ENCODE results near the gene METTL26.

The METTL26 gene

GRCh38 chr16:658679-659571 is 22.8 kb upstream of the METTL26 start:
- no peak for DNase-seq (ENCODE audit: low read depth in 3 of 3)

GRCh38 chr16:657487-657886 is 21.4 kb upstream of the METTL26 start:
- DNase-seq (ENCODE audit: low read depth in 3 of 3), result no peak

- DNase-seq (ENCODE audit: low read depth in 3 of 3), result no peak
Measured at GRCh38 chr16:654034-654433, 17.9 kb upstream of the METTL26 start.

GRCh38 chr16:652454-653305 is 16.6 kb upstream of the METTL26 start:
- DNase-seq (ENCODE audit: low read depth in 3 of 3), result no peak

GRCh38 chr16:651844-652243 is 15.7 kb upstream of the METTL26 start:
- no peak for DNase-seq (ENCODE audit: low read depth in 3 of 3)

GRCh38 chr16:649631-650030 is 13.5 kb upstream of the METTL26 start:
- DNase-seq (ENCODE audit: low read depth in 3 of 3), result no peak

GRCh38 chr16:648781-649589 is 12.9 kb upstream of the METTL26 start, which contains the start of gene WDR90:
Gene WDR90, plus strand, starts transcription at chr16:649365. Its CDS starts 52 bp downstream, at chr16:649417.
- peak; percentile 87 to 94 (median 88) for DNase-seq (ENCODE audit: low read depth in 3 of 3)

- peak in 1 of 3 donors; percentile 57 for DNase-seq (ENCODE audit: low read depth in 3 of 3)
Measured at GRCh38 chr16:648071-648780, 12.1 kb upstream of the METTL26 start.

- no peak for DNase-seq (ENCODE audit: low read depth in 3 of 3)
Measured at GRCh38 chr16:647173-647902, 11.2 kb upstream of the METTL26 start.

- no peak for DNase-seq (ENCODE audit: low read depth in 3 of 3)
Measured at GRCh38 chr16:646679-647172, 10.6 kb upstream of the METTL26 start.

GRCh38 chr16:645852-646678 is 10.0 kb upstream of the METTL26 start:
- DNase-seq (ENCODE audit: low read depth in 3 of 3), result no peak

- no peak for DNase-seq (ENCODE audit: low read depth in 3 of 3)
Measured at GRCh38 chr16:644556-644955, 8.5 kb upstream of the METTL26 start.

- no peak for DNase-seq (ENCODE audit: low read depth in 3 of 3)
Measured at GRCh38 chr16:643050-643368, 6.9 kb upstream of the METTL26 start.

- no peak for DNase-seq (ENCODE audit: low read depth in 3 of 3)
Measured at GRCh38 chr16:642189-643049, 6.3 kb upstream of the METTL26 start.

- peak; percentile 37 to 77 (median 71) for DNase-seq (ENCODE audit: low read depth in 3 of 3)
Measured at GRCh38 chr16:641326-642188, 5.5 kb upstream of the METTL26 start, which contains the start of gene MCRIP2. Gene MCRIP2, plus strand, starts transcription at chr16:641828. Its CDS starts 164 bp downstream, at chr16:641992.

- no peak for DNase-seq (ENCODE audit: low read depth in 3 of 3)
Measured at GRCh38 chr16:640614-641013, 4.5 kb upstream of the METTL26 start.

GRCh38 chr16:638836-639235 is 2.7 kb upstream of the METTL26 start:
- no peak for DNase-seq (ENCODE audit: low read depth in 3 of 3)
